ENCODE results near the gene VPS52.
"Not testable (repeated sequence)": the region's sequence is repeated elsewhere in the genome, so short reads cannot be mapped to it uniquely, and the experiment has no call there.

The VPS52 gene

DNA sequence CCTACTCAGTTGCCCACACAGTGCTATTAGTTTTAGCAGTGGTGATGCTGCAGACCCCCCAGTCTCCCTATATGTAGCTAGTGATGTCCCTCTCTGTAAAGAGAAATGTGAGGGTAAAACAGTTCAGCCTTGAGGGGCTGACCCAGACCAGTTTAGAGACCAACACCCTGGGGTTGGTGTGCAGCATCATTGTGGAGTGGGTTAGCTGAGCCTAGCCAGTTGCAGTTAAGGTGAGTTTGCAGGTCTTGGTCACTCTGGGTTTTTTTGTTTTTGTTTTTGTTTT lies 4.8 kb upstream of the VPS52 start:
- ATAC-seq, result no peak
- TF ChIP-seq ESRRG (CRISPR knock-in tag; IDR thresholded peaks at IDR 0.05) (no peak), GLIS3 (CRISPR knock-in tag; IDR thresholded peaks at IDR 0.05) (no peak), ZNF565 (CRISPR knock-in tag; conservative IDR thresholded peaks at IDR 0.05; ENCODE audit: low read depth) (no peak), PPARA (CRISPR knock-in tag; IDR thresholded peaks at IDR 0.05; ENCODE audit: borderline replicate concordance) (no peak), ARNTL (CRISPR knock-in tag; IDR thresholded peaks at IDR 0.05; ENCODE audit: borderline replicate concordance, low read depth) (no peak), ZFP30 (CRISPR knock-in tag; IDR thresholded peaks at IDR 0.05) (no peak), ZFP3 (CRISPR knock-in tag; IDR thresholded peaks at IDR 0.05) (no peak), RARB (CRISPR knock-in tag; IDR thresholded peaks at IDR 0.05) (no peak), TOX (CRISPR knock-in tag; IDR thresholded peaks at IDR 0.05; ENCODE audit: borderline replicate concordance) (no peak), ISL1 (CRISPR knock-in tag; IDR thresholded peaks at IDR 0.05) (no peak), CSDC2 (CRISPR knock-in tag; IDR thresholded peaks at IDR 0.05) (no peak), ZNF70 (CRISPR knock-in tag; IDR thresholded peaks at IDR 0.05) (no peak), ZC3H10 (CRISPR knock-in tag; IDR thresholded peaks at IDR 0.05) (no peak), TCF4 (CRISPR knock-in tag; IDR thresholded peaks at IDR 0.05; ENCODE audit: borderline replicate concordance) (no peak), BACH2 (CRISPR knock-in tag; IDR thresholded peaks at IDR 0.05; ENCODE audit: borderline replicate concordance) (no peak), OSR1 (CRISPR knock-in tag; IDR thresholded peaks at IDR 0.05) (no peak)
- TF ChIP-seq, protein P1, sequence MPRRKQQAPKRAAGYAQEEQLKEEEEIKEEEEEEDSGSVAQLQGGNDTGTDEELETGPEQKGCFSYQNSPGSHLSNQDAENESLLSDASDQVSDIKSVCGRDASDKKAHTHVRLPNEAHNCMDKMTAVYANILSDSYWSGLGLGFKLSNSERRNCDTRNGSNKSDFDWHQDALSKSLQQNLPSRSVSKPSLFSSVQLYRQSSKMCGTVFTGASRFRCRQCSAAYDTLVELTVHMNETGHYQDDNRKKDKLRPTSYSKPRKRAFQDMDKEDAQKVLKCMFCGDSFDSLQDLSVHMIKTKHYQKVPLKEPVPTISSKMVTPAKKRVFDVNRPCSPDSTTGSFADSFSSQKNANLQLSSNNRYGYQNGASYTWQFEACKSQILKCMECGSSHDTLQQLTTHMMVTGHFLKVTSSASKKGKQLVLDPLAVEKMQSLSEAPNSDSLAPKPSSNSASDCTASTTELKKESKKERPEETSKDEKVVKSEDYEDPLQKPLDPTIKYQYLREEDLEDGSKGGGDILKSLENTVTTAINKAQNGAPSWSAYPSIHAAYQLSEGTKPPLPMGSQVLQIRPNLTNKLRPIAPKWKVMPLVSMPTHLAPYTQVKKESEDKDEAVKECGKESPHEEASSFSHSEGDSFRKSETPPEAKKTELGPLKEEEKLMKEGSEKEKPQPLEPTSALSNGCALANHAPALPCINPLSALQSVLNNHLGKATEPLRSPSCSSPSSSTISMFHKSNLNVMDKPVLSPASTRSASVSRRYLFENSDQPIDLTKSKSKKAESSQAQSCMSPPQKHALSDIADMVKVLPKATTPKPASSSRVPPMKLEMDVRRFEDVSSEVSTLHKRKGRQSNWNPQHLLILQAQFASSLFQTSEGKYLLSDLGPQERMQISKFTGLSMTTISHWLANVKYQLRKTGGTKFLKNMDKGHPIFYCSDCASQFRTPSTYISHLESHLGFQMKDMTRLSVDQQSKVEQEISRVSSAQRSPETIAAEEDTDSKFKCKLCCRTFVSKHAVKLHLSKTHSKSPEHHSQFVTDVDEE (CRISPR knock-in tag; IDR thresholded peaks at IDR 0.05), result no peak

DNA sequence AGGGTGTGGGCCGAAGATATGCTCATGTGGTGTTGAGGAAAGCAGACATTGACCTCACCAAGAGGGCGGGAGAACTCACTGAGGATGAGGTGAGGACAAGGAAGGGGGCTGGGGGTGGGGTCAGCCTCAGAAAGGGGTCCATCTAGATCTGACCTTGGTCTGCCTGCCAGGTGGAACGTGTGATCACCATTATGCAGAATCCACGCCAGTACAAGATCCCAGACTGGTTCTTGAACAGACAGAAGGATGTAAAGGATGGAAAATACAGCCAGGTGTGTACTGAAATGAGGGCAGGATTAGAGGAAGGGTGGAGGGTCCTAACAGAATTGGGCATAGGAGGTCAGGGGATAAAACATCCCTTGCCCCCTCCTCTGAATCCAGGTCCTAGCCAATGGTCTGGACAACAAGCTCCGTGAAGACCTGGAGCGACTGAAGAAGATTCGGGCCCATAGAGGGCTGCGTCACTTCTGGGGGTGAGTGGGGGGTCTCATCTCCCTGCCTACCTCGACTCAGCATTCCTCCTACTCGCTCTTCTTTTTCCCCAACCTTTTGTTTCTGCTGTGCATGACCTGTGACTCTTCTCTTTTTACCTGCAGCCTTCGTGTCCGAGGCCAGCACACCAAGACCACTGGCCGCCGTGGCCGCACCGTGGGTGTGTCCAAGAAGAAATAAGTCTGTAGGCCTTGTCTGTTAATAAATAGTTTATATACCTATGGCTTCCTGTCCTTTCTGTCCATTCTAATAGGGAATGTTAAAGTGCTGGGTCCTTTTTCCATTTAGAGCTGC lies 4.3 kb upstream of the VPS52 start:
- ATAC-seq, result not testable (repeated sequence)

DNA sequence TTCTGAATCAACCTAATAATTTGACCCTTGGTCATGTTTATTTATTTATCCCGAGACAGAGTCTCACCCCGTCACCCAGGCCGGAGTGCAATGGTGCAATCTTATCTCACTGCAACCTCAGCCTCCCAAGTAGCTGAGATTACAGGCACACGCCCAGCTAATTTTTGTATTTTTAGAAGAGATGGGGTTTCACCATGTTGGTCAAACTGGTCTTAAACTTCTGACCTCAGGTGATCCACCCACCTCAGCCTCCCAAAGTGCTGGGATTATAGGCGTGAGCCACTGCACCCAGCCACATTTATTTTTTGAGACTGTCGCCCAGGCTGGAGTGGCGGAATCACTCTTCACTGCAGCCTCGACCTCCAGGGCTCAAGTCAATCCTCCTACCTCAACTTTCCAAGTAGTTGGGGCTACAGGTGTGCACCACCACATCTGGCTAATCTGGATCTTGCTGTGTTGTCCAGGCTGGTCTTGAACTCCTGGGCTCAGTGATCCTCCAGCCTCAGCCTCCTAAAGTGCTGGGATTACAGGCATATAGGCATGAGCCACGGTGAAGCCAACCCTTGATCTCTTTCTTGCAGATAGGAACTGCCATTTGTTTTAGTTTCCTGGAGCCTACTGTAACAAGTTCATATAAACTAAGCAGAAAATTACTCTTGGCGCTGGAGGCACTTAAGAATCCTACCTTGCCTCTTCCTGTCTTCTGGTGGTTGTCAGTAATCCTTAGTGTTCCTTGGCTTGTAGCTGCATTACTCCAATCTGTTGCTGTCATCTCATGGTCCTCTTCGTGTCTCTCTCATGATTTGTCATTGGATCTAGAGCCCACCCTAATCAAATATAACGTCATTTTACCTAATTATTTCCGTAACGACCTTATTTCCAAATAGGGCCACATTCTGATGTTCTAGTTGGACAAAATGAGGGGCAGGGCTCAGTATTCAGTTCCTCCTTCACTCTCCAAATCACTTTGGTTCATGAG lies 2.5 kb upstream of the VPS52 start:
- TF ChIP-seq, protein P2, sequence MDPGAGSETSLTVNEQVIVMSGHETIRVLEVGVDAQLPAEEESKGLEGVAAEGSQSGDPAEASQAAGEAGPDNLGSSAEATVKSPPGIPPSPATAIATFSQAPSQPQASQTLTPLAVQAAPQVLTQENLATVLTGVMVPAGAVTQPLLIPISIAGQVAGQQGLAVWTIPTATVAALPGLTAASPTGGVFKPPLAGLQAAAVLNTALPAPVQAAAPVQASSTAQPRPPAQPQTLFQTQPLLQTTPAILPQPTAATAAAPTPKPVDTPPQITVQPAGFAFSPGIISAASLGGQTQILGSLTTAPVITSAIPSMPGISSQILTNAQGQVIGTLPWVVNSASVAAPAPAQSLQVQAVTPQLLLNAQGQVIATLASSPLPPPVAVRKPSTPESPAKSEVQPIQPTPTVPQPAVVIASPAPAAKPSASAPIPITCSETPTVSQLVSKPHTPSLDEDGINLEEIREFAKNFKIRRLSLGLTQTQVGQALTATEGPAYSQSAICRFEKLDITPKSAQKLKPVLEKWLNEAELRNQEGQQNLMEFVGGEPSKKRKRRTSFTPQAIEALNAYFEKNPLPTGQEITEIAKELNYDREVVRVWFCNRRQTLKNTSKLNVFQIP (CRISPR knock-in tag; IDR thresholded peaks at IDR 0.05; ENCODE audit: borderline replicate concordance, low read depth), result no peak
- no peak for TF ChIP-seq TOX (CRISPR knock-in tag; IDR thresholded peaks at IDR 0.05; ENCODE audit: borderline replicate concordance)
- TF ChIP-seq GLIS3 (CRISPR knock-in tag; IDR thresholded peaks at IDR 0.05), result no peak
- no peak for TF ChIP-seq TCF4 (CRISPR knock-in tag; IDR thresholded peaks at IDR 0.05; ENCODE audit: borderline replicate concordance)
- TF ChIP-seq, protein P3, sequence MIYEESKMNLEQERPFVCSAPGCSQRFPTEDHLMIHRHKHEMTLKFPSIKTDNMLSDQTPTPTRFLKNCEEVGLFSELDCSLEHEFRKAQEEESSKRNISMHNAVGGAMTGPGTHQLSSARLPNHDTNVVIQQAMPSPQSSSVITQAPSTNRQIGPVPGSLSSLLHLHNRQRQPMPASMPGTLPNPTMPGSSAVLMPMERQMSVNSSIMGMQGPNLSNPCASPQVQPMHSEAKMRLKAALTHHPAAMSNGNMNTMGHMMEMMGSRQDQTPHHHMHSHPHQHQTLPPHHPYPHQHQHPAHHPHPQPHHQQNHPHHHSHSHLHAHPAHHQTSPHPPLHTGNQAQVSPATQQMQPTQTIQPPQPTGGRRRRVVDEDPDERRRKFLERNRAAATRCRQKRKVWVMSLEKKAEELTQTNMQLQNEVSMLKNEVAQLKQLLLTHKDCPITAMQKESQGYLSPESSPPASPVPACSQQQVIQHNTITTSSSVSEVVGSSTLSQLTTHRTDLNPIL (CRISPR knock-in tag; IDR thresholded peaks at IDR 0.05; ENCODE audit: low read depth), result no peak
- no peak for TF ChIP-seq OSR1 (CRISPR knock-in tag; IDR thresholded peaks at IDR 0.05)
- TF ChIP-seq, protein P4, sequence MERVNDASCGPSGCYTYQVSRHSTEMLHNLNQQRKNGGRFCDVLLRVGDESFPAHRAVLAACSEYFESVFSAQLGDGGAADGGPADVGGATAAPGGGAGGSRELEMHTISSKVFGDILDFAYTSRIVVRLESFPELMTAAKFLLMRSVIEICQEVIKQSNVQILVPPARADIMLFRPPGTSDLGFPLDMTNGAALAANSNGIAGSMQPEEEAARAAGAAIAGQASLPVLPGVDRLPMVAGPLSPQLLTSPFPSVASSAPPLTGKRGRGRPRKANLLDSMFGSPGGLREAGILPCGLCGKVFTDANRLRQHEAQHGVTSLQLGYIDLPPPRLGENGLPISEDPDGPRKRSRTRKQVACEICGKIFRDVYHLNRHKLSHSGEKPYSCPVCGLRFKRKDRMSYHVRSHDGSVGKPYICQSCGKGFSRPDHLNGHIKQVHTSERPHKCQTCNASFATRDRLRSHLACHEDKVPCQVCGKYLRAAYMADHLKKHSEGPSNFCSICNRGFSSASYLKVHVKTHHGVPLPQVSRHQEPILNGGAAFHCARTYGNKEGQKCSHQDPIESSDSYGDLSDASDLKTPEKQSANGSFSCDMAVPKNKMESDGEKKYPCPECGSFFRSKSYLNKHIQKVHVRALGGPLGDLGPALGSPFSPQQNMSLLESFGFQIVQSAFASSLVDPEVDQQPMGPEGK (CRISPR knock-in tag; IDR thresholded peaks at IDR 0.05; ENCODE audit: borderline replicate concordance), result no peak
- no peak for TF ChIP-seq ESRRG (CRISPR knock-in tag; IDR thresholded peaks at IDR 0.05)
- no peak for TF ChIP-seq ZFP30 (CRISPR knock-in tag; IDR thresholded peaks at IDR 0.05)
- no peak for TF ChIP-seq ZC3H10 (CRISPR knock-in tag; IDR thresholded peaks at IDR 0.05)
- no peak for ATAC-seq
